PFSK-1 (cell line): Measurements from ENCODE around the gene NEK11.

Source experiments
- FOXP2 ChIP-seq: optimal IDR thresholded peaks from 2 replicates; pipeline ENCODE3; 2011; ENCODE audit warnings: borderline replicate concordance, control low read depth, inconsistent platforms; ENCODE audit not compliant: insufficient read depth; ENCODE audit errors: extremely low read length, extremely low read depth
- POLR2AphosphoS5 ChIP-seq: IDR thresholded peaks from 2 replicates; pipeline ENCODE4 v1.6.1; 2012; ENCODE audit warnings: low read depth, mild to moderate bottlenecking, control low read depth, low read length, moderate library complexity
- SIN3A ChIP-seq: IDR thresholded peaks from 2 replicates; pipeline ENCODE4 v1.6.1; 2012; ENCODE audit warnings: mild to moderate bottlenecking, low read length, moderate library complexity, borderline replicate concordance; ENCODE audit not compliant: insufficient read depth
- TAF1 ChIP-seq: IDR thresholded peaks from 2 replicates; pipeline ENCODE4 v1.6.1; 2012; ENCODE audit warnings: low read length, control low read depth, borderline replicate concordance; ENCODE audit not compliant: insufficient read depth
- TF ChIP-seq, protein P1 (sequence below), 2 experiments: IDR thresholded peaks; 2 replicates each; pipeline versions ENCODE4 v1.6.1 to v1.8.0; 2011 to 2012; ENCODE audit warnings: low read depth in 2 of 2, low read length in 2 of 2, control low read depth in 1 of 2, inconsistent platforms in 1 of 2, mild to moderate bottlenecking in 1 of 2, moderate library complexity in 1 of 2; ENCODE audit not compliant: insufficient read depth in 1 of 2

Gene NEK11

DNA sequence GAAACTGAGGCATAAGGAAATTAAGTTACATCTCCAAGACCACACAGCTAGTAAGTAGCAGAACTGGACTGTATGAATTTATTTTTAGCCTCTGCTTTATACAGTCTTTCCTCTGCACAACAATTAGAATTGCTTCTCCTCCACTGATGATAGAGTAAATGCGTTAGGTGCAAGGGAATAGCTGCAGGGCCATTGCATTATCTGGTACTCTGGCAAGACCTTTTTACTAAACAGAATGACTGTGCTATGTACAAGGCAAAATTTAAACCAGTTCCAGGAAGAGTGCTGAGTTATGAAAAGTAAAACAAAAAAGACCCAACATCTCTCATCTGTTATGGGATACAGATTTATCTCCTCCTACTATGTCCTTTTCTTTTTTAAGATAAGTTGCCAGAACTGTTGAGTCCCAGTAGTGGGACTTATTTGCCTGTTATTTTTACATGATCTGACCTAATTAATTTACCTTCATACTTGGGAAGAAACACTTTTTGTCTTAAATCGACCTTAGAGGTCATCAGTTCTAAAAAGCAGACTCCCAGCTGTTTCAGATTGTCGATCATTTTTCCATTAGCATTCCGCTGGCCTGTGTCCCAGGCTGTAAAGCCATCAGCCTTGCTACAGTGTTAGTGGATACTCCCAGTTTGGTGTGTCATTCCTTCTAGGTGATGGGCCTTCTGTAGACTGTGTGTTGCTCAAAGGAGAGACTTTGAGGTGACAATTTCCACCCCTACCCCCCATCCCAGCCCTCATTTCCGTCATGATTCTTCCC, 207.4 kb downstream of the NEK11 start:
- TF ChIP-seq, protein P1, sequence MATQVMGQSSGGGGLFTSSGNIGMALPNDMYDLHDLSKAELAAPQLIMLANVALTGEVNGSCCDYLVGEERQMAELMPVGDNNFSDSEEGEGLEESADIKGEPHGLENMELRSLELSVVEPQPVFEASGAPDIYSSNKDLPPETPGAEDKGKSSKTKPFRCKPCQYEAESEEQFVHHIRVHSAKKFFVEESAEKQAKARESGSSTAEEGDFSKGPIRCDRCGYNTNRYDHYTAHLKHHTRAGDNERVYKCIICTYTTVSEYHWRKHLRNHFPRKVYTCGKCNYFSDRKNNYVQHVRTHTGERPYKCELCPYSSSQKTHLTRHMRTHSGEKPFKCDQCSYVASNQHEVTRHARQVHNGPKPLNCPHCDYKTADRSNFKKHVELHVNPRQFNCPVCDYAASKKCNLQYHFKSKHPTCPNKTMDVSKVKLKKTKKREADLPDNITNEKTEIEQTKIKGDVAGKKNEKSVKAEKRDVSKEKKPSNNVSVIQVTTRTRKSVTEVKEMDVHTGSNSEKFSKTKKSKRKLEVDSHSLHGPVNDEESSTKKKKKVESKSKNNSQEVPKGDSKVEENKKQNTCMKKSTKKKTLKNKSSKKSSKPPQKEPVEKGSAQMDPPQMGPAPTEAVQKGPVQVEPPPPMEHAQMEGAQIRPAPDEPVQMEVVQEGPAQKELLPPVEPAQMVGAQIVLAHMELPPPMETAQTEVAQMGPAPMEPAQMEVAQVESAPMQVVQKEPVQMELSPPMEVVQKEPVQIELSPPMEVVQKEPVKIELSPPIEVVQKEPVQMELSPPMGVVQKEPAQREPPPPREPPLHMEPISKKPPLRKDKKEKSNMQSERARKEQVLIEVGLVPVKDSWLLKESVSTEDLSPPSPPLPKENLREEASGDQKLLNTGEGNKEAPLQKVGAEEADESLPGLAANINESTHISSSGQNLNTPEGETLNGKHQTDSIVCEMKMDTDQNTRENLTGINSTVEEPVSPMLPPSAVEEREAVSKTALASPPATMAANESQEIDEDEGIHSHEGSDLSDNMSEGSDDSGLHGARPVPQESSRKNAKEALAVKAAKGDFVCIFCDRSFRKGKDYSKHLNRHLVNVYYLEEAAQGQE (IDR thresholded peaks at IDR 0.05; ENCODE audit: insufficient read depth in 1 of 2, low read depth in 2 of 2, low read length in 2 of 2): no peak
- no peak for TF ChIP-seq TAF1
- TF ChIP-seq FOXP2: no peak
- no peak for TF ChIP-seq POLR2AphosphoS5
- TF ChIP-seq SIN3A: no peak

DNA sequence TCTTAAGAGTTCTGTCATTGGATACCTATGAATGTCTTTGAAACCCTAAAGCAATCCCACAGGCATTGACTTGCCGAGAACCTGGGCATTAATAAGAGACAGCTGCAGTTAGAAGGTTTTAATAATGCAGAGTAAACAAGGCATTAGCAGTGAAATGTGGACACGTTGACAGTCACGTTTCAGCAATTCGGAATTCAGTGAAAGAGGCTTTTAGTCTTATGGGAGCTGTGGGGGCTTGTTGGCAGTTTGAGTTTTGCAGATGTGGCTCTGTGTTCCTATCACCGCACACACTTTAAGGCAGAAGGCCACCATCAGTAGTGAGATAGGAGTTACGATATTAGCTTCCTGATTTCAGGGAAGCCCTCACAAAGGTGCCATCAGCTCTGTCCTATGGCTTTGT, 209.7 kb downstream of the NEK11 start:
- TF ChIP-seq, protein P1 (IDR thresholded peaks at IDR 0.05; ENCODE audit: insufficient read depth in 1 of 2, low read depth in 2 of 2, low read length in 2 of 2): no peak
- no peak for TF ChIP-seq SIN3A
- no peak for TF ChIP-seq FOXP2
- no peak for TF ChIP-seq POLR2AphosphoS5
- no peak for TF ChIP-seq TAF1

DNA sequence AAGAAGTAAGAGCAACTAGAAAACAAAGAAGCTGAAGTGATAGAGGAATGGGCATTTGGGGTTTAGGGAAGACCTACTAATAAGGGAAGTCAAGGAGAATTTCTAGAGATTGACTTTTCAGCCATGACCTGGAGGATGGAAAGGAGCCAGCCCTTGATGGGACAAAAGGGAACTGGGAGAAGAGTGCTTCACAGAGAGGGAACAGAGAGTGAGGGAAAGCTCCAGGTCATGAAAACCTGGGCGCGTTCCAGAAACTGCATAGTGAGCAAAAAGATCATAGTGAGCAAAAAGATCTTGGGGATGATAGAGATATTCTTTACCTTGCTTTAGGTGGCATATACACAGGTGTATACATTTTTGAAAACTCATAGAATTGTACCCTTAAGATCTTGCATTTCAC, 211.8 kb downstream of the NEK11 start:
- TF ChIP-seq TAF1: no peak
- TF ChIP-seq POLR2AphosphoS5: no peak
- no peak for TF ChIP-seq SIN3A
- TF ChIP-seq, protein P1 (IDR thresholded peaks at IDR 0.05; ENCODE audit: insufficient read depth in 1 of 2, low read depth in 2 of 2, low read length in 2 of 2): no peak

GRCh38 chr3:131239267-131239666, 212.6 kb downstream of the NEK11 start:
- TF ChIP-seq POLR2AphosphoS5: no peak
- no peak for TF ChIP-seq SIN3A
- TF ChIP-seq, protein P1 (IDR thresholded peaks at IDR 0.05; ENCODE audit: insufficient read depth in 1 of 2, low read depth in 2 of 2, low read length in 2 of 2): no peak
- TF ChIP-seq FOXP2: no peak
- no peak for TF ChIP-seq TAF1

DNA sequence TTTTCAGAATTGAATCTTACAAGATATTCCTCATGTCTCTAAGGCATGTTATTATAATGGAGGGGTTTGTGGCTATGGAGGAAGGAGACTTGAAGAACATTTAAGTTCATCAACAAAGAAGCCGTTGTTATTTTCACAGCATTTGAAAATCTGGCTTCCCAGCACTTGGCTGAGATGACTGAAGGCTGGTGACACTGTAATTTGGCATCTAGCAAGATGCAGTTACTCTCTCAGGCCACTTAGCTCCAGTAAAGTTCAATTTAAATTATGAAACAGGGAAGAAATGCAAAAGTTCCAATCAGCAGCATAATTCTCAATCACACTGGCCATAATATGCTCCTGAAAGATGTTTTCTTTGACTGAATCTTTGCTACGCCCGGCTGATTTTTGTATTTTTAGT, 215.5 kb downstream of the NEK11 start:
- no peak for TF ChIP-seq FOXP2
- no peak for TF ChIP-seq TAF1
- TF ChIP-seq POLR2AphosphoS5: no peak
- no peak for TF ChIP-seq SIN3A
- TF ChIP-seq, protein P1 (IDR thresholded peaks at IDR 0.05; ENCODE audit: insufficient read depth in 1 of 2, low read depth in 2 of 2, low read length in 2 of 2): no peak
